Stimulated activated CD8-positive, alpha-beta memory T cell treated with anti-CD3 and anti-CD28 coated beads, Interleukin-4, amount 100 ng/mL, for 1 hour (primary cell): Measurements from ENCODE around the gene FLT3.
A peak's percentile ranks its signal among the peaks of the same experiment; 100 is the strongest.
"Not testable (repeated sequence)": the region's sequence is repeated elsewhere in the genome, so short reads cannot be mapped to it uniquely, and the experiment has no call there.

Experiments used
- DNase-seq, 2 donors: peaks; one replicate each; pipeline ENCODE4 v3.0.0-alpha.2; 2020; ENCODE audit warnings: low read depth in 2 of 2, low spot score in 1 of 2

The FLT3 gene

DNA sequence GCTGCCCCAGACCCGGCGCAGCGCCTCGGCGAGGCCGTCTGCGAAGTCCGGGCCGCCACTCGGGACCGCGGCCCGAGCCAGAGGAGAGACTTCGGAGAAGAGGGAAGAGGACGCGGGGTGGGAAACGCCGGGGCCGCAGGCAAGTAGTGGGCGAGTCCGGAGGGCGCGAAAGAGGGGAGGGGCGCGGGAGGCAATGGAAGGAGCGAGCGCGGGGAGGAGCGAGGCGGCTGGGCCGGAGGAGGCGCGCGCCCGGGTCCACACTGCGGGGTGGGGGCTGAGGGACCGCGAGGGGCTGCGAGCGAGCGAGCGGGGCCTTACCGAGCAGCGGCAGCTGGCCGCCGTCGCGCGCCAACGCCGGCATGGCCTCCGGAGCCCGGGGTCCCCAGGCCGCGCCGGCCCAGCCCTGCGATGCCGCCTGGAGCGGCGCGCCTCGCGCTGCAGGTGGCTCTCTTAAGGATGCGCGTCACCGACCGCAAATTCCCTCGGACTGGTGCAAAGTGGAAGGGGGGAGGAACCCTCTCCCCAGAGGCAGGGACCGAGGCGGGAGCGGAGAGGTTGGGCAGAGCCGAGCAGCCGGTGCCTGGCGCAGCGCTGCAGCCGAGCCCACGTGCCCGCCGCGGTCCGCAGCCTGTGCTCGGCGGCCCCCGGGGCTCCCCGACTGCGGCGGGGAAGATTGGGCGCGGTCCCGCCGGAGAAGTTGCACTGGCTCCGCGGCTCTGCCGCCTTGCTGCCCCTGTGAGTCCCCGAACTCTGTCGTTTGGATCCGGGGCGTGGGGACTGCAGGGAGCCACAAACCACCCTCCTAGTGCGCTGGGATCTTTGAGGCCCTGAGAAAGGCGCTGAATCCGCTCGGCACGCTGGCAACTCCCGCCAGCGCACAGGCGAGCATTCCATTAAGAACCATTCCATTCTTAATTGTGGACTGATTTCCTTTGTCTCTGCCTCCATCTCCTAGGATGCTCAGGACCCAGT, at the start of gene FLT3:
Gene FLT3, minus strand, starts transcription at position 427 of the 972 bp plus-strand sequence. Its CDS starts 66 bp downstream, at position 361.
- DNase-seq = no peak

GRCh38 chr13:28147495-28147894, 47.1 kb upstream of the FLT3 start:
- DNase-seq = no peak

GRCh38 chr13:28145049-28145448, 44.7 kb upstream of the FLT3 start:
- no peak for DNase-seq

DNA sequence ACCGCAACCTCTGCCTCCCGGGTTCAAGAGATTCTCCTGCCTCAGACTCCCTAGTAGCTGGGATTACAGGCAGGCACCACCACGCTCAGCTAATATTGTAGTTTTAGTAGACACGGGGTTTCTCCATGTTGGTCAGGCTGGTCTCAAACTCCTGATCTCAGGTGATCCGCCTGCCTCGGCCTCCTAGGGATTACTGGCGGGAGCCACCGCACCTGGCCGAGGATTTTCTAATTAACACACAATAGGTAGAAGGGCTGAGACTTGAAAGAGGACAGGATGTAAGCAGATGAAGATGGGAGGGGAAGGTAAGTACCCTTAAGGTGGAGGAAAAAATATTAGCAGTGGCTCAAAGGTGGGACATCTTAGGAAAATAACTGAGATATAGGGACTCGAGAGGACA, 41.2 kb upstream of the FLT3 start:
- DNase-seq = not testable (repeated sequence)

DNA sequence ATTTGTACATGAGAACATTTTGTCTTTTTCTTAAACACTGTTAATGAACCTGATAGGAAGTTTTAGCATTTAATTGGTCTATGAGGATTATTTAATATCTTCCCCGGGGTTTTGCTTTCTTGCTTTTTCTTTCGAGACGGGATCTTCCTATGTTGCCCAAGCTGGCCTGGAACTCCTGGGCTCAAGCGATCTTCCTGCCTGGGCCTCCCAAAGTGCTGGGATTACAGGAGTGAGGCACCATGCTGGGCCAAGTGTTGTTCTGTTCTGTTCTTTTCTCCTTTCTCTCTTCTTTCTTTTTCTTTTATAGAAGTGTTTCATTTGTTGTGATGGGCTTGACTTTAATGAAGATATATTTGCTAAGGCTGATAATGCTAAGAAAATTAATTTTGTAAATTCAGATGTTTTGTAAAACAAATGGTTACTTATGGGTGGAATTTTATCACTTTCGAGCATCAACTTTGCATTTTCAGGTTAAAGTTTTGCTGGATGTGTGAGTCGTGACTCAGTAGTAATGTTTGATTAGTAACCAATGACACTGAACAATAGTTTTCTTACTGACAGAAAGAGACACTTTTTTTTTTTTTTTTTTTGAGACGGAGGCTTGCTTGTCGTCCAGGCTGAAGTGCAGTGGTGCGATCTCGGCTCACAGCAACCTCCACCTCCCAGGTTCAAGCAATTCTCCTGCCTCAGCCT, 40.2 kb upstream of the FLT3 start:
- DNase-seq = no peak

DNA sequence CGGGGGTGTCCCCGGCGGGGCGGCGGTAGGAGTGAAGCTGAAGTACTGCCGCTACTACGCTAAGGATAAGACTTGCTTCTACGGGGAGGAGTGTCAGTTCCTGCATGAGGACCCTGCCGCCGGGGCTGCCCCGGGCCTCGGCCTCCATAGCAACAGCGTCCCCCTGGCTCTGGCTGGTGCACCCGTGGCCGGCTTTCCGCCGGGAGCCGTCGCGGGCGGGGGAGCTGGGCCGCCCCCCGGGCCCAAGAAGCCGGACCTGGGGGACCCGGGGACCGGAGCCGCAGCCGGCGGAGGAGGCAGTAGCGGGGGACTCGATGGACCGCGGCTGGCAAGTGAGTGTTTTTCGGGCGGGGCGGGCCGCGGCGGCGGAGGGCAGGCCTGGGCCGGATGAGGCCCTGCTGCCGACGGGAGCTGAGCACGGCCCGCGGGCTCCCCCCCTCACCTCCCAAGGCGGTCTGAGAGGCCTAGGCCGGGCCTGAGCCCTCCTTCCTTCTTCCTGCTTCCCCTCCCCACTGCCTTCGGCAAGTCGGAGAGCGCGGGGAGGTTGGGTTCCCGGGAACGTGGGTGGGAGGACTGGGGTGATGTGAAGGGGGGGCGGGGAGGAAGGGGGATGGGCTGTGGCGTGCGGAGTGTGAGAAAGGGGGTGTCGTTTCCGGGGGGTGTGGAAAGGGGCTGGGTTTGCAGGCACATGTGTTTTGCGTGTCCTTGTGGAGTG, 38.5 kb upstream of the FLT3 start:
- peak; percentile 74 to 79 for DNase-seq

DNA sequence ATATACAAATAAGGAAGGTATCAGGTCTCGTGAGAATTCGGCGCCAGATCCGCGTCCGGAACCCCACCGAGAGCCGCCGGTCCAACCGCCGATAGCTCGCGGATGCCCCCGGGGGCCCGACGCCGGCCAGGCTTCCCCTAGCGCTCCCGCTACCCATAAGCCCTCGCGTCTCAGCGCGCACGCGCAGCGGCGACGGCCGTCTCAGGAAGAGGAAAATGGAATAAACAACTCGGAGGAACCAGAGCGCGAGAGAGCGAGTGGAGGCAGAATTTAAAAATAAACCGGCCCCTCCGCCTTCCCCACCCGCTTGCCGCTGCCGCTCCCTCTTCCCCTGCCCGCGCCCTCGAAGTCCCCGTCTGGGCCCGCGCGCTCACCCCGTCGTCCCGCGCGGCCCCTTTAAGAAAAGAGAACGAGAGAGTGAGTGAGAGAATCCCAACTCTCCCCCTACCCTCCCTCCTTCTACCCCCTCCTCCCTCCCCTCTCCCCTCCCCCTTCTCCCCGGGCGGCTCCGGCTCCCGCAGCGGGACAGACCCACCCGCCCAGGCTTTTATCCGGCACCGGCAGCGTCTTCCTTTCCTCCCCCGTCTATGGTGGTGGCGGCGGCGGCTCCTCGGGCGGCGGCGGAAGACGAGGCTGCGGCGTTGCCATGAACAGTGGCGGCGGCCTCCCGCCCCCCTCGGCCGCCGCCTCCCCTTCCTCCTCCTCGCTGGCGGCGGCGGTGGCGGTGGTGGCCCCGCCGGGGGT, 37.8 kb upstream of the FLT3 start, which contains the start of gene PAN3:
Gene PAN3, plus strand, starts transcription at position 534 of the 744 bp plus-strand sequence. Its CDS starts 113 bp downstream, at position 647.
- DNase-seq = peak; percentile 83 to 88

DNA sequence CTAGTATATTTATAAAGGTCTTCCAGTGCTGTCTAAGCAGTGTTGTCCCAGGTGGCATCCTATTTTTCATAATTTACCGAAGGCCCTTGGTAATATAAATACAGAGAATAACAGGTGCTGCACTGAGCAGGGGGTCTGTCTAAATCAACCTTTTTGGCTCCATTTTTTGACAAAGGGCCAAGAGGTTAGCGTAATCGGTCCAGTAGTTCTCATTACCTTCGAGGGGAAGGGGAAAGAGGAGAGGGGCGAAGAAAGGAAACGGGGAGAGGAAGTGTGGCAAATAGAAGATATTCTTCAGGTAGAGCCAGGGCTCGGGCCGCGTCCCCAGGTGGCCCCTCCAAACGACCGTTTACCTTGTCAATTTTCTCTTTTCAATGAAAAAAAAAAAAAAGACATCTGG, 37.2 kb upstream of the FLT3 start:
- DNase-seq = no peak

DNA sequence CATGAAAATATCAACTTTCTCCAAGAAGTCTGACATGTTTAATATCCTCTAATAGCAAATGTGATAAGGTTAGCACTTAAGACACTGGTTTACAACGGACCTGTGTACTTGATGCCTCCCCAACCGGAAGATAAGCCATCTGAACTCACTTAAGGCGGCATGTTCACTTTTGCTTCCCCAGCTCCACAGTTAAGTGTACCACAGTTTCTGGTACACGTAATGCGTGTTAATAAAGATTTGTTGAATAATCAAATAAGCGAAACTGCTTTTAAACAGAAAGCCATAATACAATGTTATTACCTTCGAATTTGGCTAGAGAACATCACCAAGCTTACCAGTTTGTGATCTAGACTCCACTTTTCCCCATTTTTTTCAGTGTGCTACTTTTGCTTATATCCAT, 36.5 kb upstream of the FLT3 start:
- no peak for DNase-seq

DNA sequence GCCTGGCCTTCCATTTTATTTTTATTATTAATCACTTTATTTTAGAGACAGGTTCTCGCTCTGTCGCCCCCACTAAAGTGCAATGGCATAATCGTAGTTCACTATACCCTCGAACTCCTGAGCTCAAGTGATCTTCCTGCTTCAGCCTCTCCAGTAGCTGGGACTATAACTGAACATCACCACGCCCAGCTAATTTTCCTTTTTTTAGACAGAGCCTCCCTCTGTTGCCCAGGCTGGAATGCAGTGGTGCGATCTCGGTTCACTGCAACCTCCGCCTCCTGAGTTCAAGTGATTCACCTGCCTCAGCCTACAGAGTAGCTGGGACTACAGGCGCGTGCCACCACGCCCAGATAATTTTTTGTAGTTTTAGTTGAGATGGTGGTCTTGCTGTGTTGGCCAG, 31.3 kb upstream of the FLT3 start:
- DNase-seq = no peak

DNA sequence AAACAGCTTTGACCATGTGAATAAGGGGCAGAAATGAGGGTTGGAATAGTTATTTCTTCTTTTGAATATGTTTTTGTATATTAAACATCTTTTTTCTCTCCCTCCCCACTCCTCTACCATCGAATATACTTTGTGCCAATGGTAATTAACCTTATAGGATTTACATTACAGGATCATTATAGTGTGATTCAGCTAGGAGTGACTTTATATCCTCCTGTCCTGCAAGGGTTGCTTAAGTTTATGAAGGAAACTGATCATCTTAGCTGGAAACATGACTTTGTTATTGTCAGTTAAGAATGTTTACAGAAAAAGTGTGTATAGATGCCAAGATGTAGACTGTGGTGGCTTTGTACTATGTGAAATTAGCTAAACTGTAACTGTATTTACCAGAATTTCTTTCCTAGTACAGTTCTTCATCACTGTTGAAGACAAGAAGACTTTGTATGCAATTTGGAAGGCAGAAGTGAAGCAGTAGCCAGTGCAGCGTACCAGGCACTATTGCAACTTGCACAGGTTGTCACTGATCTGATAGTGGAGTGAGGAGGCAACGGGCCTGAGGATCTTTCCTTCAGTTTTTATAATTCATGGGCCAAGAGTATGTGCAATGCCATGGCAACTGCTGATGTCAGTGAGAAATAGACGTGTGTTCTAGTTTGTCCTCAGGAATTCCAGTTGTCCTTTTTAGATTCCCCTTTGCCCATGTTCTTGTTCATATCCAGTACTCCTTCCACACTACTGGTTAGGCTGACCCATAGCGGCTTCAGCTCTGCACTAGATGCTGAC, 29.7 kb upstream of the FLT3 start:
- no peak for DNase-seq

DNA sequence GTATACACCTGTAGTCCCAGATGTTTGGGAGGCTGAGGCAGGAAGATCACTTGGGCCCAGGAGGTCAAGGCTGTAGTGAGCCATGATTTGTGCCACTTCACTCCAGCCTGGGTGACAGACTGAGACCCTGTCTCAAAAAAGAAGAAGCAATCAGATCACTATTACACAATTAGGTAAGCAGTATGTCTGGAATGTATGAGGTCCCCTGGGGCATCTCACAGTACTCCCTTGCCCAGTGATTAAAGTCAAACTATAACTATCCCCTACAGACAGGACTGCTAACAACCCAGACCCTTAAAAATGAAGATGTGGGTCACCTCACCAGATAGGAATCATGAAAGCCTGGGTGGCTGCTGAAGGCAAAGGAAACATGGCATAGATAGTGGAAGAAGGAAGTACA, 28.6 kb upstream of the FLT3 start:
- DNase-seq = no peak

DNA sequence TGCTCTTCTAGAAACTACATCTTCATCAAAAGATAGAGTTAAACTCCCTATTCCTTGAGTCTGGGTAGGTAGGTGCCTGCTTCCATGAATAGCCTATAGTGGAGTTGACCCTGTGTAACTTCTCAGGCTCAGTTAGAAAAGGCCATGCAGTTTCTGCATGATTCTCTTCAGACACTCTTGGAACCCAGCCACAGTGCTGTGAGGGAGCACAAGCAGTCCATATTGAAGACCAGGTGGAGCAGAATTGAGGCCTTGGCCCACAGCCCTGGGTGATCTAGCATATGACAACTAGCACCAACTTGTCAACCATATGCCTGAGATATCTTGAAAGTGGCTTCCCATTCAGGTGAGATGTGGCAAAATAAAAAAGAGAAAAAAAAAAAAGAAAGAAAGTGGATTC, 27.7 kb upstream of the FLT3 start:
- DNase-seq = no peak

DNA sequence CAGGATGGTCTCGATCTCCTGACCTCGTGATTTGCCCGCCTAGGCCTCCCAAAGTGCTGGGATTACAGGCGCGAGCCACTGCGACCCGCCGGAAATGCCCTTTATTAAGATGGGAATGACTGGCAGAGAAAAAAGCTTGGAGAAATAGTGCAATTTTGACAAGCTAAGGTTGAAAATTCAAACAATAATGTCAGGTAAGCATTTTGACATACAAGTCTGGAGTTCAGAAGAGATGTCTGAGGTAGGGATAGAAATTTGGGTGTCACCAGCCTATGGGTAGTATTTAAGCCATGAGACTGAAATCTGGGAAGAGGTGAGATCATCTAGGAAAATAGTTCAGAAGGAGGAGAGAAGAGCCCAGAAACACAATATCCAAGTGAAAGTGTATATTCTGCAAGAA, 20.8 kb upstream of the FLT3 start:
- no peak for DNase-seq

- no peak for DNase-seq
Measured at GRCh38 chr13:28120317-28120716, 19.9 kb upstream of the FLT3 start.

DNA sequence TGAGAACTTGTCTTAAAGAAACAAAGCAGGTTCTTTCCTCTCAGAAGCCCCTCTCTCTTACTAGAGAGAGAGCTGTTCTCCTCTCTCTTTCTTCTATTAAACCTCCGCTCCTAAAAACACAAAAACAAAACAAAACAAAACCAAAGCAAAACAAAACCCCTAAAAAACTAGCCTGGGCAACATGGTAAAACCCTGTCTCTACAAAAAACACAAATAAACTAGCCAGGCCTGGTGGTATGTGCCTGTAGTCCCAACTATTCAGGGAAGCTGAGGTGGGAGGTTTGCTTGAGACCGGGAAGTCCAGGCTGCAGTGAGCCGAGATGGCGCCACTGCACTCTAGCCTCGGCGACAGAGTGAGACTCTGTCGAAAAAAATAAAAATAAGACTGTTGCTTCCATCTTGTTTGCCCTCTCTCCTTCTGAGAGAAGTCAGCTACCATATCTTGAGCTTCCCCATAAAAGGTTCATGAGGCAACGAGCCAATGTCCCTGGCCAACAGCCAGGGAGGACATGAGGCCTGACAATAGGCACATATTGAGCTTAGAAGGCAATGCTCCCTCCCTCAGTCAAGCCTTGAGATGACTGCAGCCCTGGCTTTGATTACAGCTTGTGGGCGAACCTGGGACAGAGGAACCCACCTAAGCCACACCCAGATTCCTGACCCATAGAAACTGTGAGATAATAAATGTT, 17.5 kb upstream of the FLT3 start:
- no peak for DNase-seq

DNA sequence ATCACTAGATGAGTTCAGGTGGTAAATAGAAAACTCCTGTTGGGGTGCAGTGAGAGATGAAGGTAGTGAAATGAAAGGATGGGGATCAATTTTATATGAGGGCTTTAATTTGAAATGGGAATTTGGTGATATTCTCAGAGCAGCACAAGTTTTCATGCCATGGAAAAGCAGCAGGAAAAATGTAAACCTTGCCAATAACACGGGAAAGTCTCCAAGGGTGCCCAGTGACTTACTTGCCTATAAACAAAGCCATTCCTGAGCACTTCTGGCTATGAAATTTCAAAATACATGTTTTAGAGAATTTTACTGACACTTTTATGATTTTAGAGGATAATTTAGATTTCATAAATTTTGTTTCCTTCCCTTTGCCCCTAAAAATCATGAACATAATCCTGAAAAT, 16.4 kb upstream of the FLT3 start:
- DNase-seq = no peak

DNA sequence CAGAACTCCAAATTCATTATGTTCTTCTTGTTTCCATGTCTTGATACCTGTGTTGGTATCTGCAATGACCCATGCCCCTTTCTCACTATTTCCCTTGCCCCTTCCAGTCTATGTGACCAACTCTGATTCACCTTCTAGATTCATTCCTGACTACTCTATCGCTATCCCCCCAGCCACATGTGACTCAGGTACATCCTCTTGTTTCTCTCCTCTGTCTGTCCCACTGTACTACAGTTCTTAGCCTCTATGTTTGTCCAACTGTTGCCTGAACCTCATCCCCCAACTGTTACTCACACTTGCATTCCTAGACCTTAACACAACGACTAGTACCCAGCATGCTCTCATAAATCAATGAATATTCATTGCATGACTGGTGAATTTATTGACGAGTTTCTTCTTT, 10.0 kb upstream of the FLT3 start:
- DNase-seq = no peak

DNA sequence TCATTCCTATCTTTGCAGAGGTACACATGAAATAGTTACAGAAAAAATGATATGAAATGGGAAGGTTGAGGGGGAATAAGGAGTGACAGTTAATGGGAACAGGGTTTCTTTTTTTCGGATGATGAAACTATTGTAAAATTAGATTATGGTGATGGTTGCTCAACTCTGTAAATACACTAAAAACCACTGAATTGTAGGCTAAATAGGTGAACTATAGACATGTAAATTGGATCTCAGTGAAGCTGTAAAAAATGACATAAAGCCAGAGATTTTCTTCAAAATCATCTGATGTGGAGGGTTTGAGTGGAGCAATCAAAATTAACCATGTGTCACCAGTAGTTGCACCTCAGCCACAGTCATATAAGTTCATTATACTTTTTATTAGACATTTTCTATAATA, 6.6 kb upstream of the FLT3 start:
- DNase-seq = no peak

- DNase-seq = not testable (repeated sequence)
Measured at GRCh38 chr13:28101886-28102285, 1.5 kb upstream of the FLT3 start.
